Measurements from ENCODE around the gene CORO7. TPM values are rescaled to one million over a fixed set of nuclear protein-coding genes. Genes with fewer than 3 reads are reported as not detected.

Gene CORO7
- total and polyA plus RNA-seq, 9 of the 15 experiments (the other 6 are each of a cell fraction or from before 2014, with no cell fraction given), result 0.45 to 77.2 (median 18.7) TPM

- peak; percentile 38 for TF ChIP-seq HNRNPLL (IDR thresholded peaks at IDR 0.05; ENCODE audit: low read depth, low read length, poor library complexity, severe bottlenecking)
- peak; percentile 51; the same call in 1 of the 2 replicates for TF ChIP-seq ZNF263 (CRISPR knock-in tag; IDR thresholded peaks at IDR 0.05; ENCODE audit: borderline replicate concordance)
- no peak for TF ChIP-seq ZFP91 (CRISPR knock-in tag; IDR thresholded peaks at IDR 0.05)
- TF ChIP-seq, protein P1, sequence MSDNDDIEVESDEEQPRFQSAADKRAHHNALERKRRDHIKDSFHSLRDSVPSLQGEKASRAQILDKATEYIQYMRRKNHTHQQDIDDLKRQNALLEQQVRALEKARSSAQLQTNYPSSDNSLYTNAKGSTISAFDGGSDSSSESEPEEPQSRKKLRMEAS (CRISPR knock-in tag; IDR thresholded peaks at IDR 0.05), result peak; percentile 23; the same call in 1 of the 2 replicates
- peak; percentile 80 for TF ChIP-seq CTBP1 (IDR thresholded peaks at IDR 0.05; ENCODE audit: borderline replicate concordance)
- TF ChIP-seq PRPF4 (IDR thresholded peaks at IDR 0.05; ENCODE audit: insufficient read depth, low read depth, low read length, poor library complexity, severe bottlenecking), result no peak
- peak; percentile 22 for TF ChIP-seq TBP (optimal IDR thresholded peaks at IDR 0.05; ENCODE audit: low read depth, low read length)
- TF ChIP-seq LCOR (CRISPR knock-in tag; IDR thresholded peaks at IDR 0.05), result no peak
- TF ChIP-seq EP300 (IDR thresholded peaks at IDR 0.05; ENCODE audit: low read length), result peak; percentile 11; the same call in 1 of the 2 replicates
- TF ChIP-seq, protein P2, sequence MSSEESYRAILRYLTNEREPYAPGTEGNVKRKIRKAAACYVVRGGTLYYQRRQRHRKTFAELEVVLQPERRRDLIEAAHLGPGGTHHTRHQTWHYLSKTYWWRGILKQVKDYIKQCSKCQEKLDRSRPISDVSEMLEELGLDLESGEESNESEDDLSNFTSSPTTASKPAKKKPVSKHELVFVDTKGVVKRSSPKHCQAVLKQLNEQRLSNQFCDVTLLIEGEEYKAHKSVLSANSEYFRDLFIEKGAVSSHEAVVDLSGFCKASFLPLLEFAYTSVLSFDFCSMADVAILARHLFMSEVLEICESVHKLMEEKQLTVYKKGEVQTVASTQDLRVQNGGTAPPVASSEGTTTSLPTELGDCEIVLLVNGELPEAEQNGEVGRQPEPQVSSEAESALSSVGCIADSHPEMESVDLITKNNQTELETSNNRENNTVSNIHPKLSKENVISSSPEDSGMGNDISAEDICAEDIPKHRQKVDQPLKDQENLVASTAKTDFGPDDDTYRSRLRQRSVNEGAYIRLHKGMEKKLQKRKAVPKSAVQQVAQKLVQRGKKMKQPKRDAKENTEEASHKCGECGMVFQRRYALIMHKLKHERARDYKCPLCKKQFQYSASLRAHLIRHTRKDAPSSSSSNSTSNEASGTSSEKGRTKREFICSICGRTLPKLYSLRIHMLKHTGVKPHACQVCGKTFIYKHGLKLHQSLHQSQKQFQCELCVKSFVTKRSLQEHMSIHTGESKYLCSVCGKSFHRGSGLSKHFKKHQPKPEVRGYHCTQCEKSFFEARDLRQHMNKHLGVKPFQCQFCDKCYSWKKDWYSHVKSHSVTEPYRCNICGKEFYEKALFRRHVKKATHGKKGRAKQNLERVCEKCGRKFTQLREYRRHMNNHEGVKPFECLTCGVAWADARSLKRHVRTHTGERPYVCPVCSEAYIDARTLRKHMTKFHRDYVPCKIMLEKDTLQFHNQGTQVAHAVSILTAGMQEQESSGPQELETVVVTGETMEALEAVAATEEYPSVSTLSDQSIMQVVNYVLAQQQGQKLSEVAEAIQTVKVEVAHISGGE (CRISPR knock-in tag; IDR thresholded peaks at IDR 0.05), result peak in 1 of 3 experiments; percentile 36; a peak in 1 of 6 replicates
- TF ChIP-seq MED1 (CRISPR knock-in tag; IDR thresholded peaks at IDR 0.05; ENCODE audit: borderline replicate concordance), result no peak
- TF ChIP-seq PPARD (CRISPR knock-in tag; IDR thresholded peaks at IDR 0.05), result no peak
- peak; percentile 19; the same call in 1 of the 2 replicates for TF ChIP-seq MAFG (tag; conservative IDR thresholded peaks at IDR 0.05)
- TF ChIP-seq GTF2E2 (tag; IDR thresholded peaks at IDR 0.05), result no peak
- TF ChIP-seq MYNN (IDR thresholded peaks at IDR 0.05), result no peak
- no peak for TF ChIP-seq MYNN (CRISPR knock-in tag; IDR thresholded peaks at IDR 0.05)
- peak; percentile 1; the same call in 1 of the 2 replicates for TF ChIP-seq NR3C1 (CRISPR knock-in tag; IDR thresholded peaks at IDR 0.05)
- TF ChIP-seq, protein P3, sequence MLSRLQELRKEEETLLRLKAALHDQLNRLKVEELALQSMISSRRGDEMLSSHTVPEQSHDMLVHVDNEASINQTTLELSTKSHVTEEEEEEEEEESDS (CRISPR knock-in tag; IDR thresholded peaks at IDR 0.05), result no peak
- peak; percentile 72 for TF ChIP-seq ELF1 (tag; IDR thresholded peaks at IDR 0.05)
- TF ChIP-seq ZKSCAN8 (CRISPR knock-in tag; IDR thresholded peaks at IDR 0.05), result no peak
- TF ChIP-seq, protein P4, sequence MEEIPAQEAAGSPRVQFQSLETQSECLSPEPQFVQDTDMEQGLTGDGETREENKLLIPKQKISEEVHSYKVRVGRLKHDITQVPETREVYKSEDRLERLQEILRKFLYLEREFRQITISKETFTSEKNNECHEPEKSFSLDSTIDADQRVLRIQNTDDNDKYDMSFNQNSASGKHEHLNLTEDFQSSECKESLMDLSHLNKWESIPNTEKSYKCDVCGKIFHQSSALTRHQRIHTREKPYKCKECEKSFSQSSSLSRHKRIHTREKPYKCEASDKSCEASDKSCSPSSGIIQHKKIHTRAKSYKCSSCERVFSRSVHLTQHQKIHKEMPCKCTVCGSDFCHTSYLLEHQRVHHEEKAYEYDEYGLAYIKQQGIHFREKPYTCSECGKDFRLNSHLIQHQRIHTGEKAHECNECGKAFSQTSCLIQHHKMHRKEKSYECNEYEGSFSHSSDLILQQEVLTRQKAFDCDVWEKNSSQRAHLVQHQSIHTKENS (CRISPR knock-in tag; IDR thresholded peaks at IDR 0.05), result no peak
- TF ChIP-seq ZNF561 (CRISPR knock-in tag; conservative IDR thresholded peaks at IDR 0.05), result no peak
Measured at GRCh38 chr16:4415538-4416199, 727 bp downstream of the CORO7 start (continued).

All from K562 (cell line).